Activated CD8-positive, alpha-beta memory T cell treated with anti-CD3 and anti-CD28 coated beads for 1 hour (primary cell): ENCODE data around the gene TTC7B.

Experiments
- DNase-seq, 2 donors: peaks; one replicate each; pipeline ENCODE4 v3.0.0-alpha.2; 2020; ENCODE audit warnings: low read depth in 1 of 2; ENCODE audit errors: extremely low read depth in 1 of 2

The TTC7B gene

GRCh38 chr14:90567991-90568390, 248.2 kb downstream of the TTC7B start:
- no peak for DNase-seq

GRCh38 chr14:90567191-90567590, 249.0 kb downstream of the TTC7B start:
- DNase-seq = no peak

GRCh38 chr14:90566481-90566880, 249.7 kb downstream of the TTC7B start:
- no peak for DNase-seq

- DNase-seq = no peak
Measured at GRCh38 chr14:90564496-90564895, 251.7 kb downstream of the TTC7B start.

GRCh38 chr14:90562652-90563051, 253.6 kb downstream of the TTC7B start:
- no peak for DNase-seq

GRCh38 chr14:90561920-90562319, 254.3 kb downstream of the TTC7B start:
- DNase-seq = no peak

- no peak for DNase-seq
Measured at GRCh38 chr14:90560991-90561390, 255.2 kb downstream of the TTC7B start.

- no peak for DNase-seq
Measured at GRCh38 chr14:90560558-90560957, 255.7 kb downstream of the TTC7B start.

GRCh38 chr14:90559811-90560492, 256.3 kb downstream of the TTC7B start:
- no peak for DNase-seq

- no peak for DNase-seq
Measured at GRCh38 chr14:90558983-90559590, 257.1 kb downstream of the TTC7B start.

GRCh38 chr14:90558041-90558982, 257.9 kb downstream of the TTC7B start:
- no peak for DNase-seq

GRCh38 chr14:90557516-90557915, 258.7 kb downstream of the TTC7B start:
- DNase-seq = no peak

GRCh38 chr14:90556666-90557450, 259.4 kb downstream of the TTC7B start:
- DNase-seq = no peak

- DNase-seq = no peak
Measured at GRCh38 chr14:90556012-90556477, 260.2 kb downstream of the TTC7B start.

GRCh38 chr14:90555126-90556011, 260.9 kb downstream of the TTC7B start:
- no peak for DNase-seq

- DNase-seq = no peak
Measured at GRCh38 chr14:90554341-90554740, 261.9 kb downstream of the TTC7B start.

- DNase-seq = no peak
Measured at GRCh38 chr14:90553921-90554336, 262.3 kb downstream of the TTC7B start.

GRCh38 chr14:90553298-90553920, 262.8 kb downstream of the TTC7B start:
- no peak for DNase-seq
